Caco-2 (cell line): Measurements from ENCODE around the gene KISS1. TPM values are rescaled to one million over a fixed set of nuclear protein-coding genes. Genes with fewer than 3 reads are reported as not detected.

Experiments
- BruUV-seq: library from RNA; stranded (reverse); fragments of 400-500 nt; replicated peaks from 2 replicates; lab custom pipeline; 2021; lab: Mats Ljungman, UMichigan
- CTCF ChIA-PET: fragments of 300-600 bp; sonication (Branson Sonifier 250); formaldehyde crosslinking; loops from one replicate; lab custom pipeline; 2022; ENCODE audit warnings: antibody characterized with exemption; lab: Charles Lee
- POLR2A ChIA-PET: fragments of 300-600 bp; sonication (Branson Sonifier 250); formaldehyde crosslinking; loops from one replicate; lab custom pipeline; 2022; ENCODE audit warnings: antibody characterized with exemption; lab: Charles Lee
- DNase-seq, 2 experiments: peaks; one replicate each; pipeline versions ENCODE4 v3.0.0 to v3.0.0-alpha.2; 2020 to 2022
- H3K27me3 ChIP-seq: replicated peaks from 2 replicates; pipeline ENCODE4 v1.6.0; 2011; ENCODE audit warnings: low read length; ENCODE audit not compliant: control insufficient read depth, insufficient read depth
- H3K36me3 ChIP-seq: 2 replicates; pipeline ENCODE4 v1.5.1; 2011; ENCODE audit warnings: low read length; ENCODE audit not compliant: control insufficient read depth, insufficient read depth
- H3K4me1 ChIP-seq: fragments of 250-450 bp; sonication (Bioruptor Pico); 2 replicates; pipeline ENCODE4 v1.5.1; 2020; ENCODE audit warnings: mild to moderate bottlenecking
- H3K4me3 ChIP-seq: 2 replicates; pipeline ENCODE4 v1.5.1; 2011; ENCODE audit warnings: low read depth, mild to moderate bottlenecking, control low read depth, low read length
- H3K9me3 ChIP-seq: fragments of 250-450 bp; sonication (Bioruptor Pico); 2 replicates; pipeline ENCODE4 v1.5.1; 2020; ENCODE audit warnings: mild to moderate bottlenecking, moderate library complexity
- H3K27ac Mint-ChIP-seq: one replicate; pipeline ENCODE4 v1.8.0; 2022; ENCODE audit warnings: mixed read lengths; ENCODE audit not compliant: unreplicated experiment
- H3K27me3 Mint-ChIP-seq: one replicate; pipeline ENCODE4 v1.8.0; 2022; ENCODE audit warnings: mixed read lengths; ENCODE audit not compliant: insufficient read depth, unreplicated experiment
- H3K36me3 Mint-ChIP-seq: one replicate; pipeline ENCODE4 v1.8.0; 2022; ENCODE audit warnings: mild to moderate bottlenecking, mixed read lengths; ENCODE audit not compliant: insufficient read depth, unreplicated experiment
- H3K4me1 Mint-ChIP-seq: one replicate; pipeline ENCODE4 v1.8.0; 2022; ENCODE audit warnings: low read depth, mixed read lengths; ENCODE audit not compliant: unreplicated experiment
- H3K4me3 Mint-ChIP-seq: one replicate; pipeline ENCODE4 v1.8.0; 2022; ENCODE audit warnings: mild to moderate bottlenecking, moderate library complexity, mixed read lengths; ENCODE audit not compliant: unreplicated experiment
- H3K9me3 Mint-ChIP-seq: one replicate; pipeline ENCODE4 v1.8.0; 2022; ENCODE audit warnings: mixed read lengths; ENCODE audit not compliant: unreplicated experiment
- intact Hi-C: fragments of 100-400 bp; cut with micrococcal nuclease; formaldehyde crosslinking; loops from one replicate; pipeline ENCODE4 v1.10.0; 2022; ENCODE audit not compliant: unreplicated experiment
- total RNA-seq: library from RNA; stranded (reverse); gene quantifications from 2 replicates; pipeline ENCODE4 v1.2.3, GENCODE V29; 2022
- TF ChIP-seq, protein P1 (sequence below), 2 experiments: fragments of 200-600 bp in 1 of 2; IDR thresholded peaks; 1 replicate in 1 of 2; 2 replicates in 1 of 2; pipeline versions ENCODE4 v1.5.1 to v1.8.0; 2011 to 2022; ENCODE audit warnings: antibody characterized with exemption in 1 of 2, control low read depth in 1 of 2, inconsistent platforms in 1 of 2, low read depth in 1 of 2, low read length in 1 of 2, mild to moderate bottlenecking in 1 of 2, moderate library complexity in 1 of 2; ENCODE audit not compliant: insufficient read depth in 1 of 2, severe bottlenecking in 1 of 2, unreplicated experiment in 1 of 2

The KISS1 gene
- total RNA-seq, 1 experiment from 2014 or later = 3.3 TPM

DNA sequence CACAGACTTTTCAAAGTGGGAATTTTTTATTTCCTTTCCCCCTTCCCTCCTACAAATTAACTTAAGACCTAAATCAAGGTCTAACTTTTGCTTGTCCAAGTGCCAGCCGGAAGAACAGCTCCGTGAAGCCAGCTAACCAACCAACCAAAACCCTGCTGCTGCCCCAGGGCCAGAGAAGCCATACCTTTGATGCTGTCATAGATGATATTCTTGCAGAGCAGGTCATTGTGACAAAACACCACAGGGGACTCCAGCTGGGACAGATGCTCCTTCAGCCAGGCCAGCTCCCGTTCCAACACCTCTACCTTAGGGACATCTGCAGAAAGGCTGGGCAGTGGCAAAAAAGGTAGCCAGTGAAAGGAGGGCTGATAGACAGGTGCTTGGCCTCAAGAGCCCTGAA is 55.2 kb downstream of the KISS1 start:
- H3K27me3 ChIP-seq = no peaks in the 10 kb centered on the region
- no peak overlapping the region for H3K4me3 ChIP-seq
- no peaks in the 10 kb centered on the region for H3K9me3 Mint-ChIP-seq
- H3K4me1 ChIP-seq = peaks cover 41% of the 10 kb centered on the region
- no peaks in the 10 kb centered on the region for H3K27me3 Mint-ChIP-seq
- ChIA-PET POLR2A (interaction anchor here (0.5 kb wide), 1 partner anchor 11 kb away, joined by 3 read pairs; the partner anchor contains the start of gene ETNK2), CTCF (interaction anchor here (1.2 to 1.7 kb wide), 2 partner anchors 12 to 22 kb away, joined by 3 to 9 read pairs; no protein-coding TSS in a partner anchor)
- DNase-seq = no peak
- H3K27ac Mint-ChIP-seq = no peak overlapping the region
- H3K36me3 Mint-ChIP-seq = no peaks in the 10 kb centered on the region
- H3K4me1 Mint-ChIP-seq = peaks cover 29% of the 10 kb centered on the region
- no peak overlapping the region for H3K4me3 Mint-ChIP-seq
- H3K36me3 ChIP-seq = no peaks in the 10 kb centered on the region
- no TSS peak for BruUV-seq
- intact Hi-C loops = no loop called here
- TF ChIP-seq, protein P1, sequence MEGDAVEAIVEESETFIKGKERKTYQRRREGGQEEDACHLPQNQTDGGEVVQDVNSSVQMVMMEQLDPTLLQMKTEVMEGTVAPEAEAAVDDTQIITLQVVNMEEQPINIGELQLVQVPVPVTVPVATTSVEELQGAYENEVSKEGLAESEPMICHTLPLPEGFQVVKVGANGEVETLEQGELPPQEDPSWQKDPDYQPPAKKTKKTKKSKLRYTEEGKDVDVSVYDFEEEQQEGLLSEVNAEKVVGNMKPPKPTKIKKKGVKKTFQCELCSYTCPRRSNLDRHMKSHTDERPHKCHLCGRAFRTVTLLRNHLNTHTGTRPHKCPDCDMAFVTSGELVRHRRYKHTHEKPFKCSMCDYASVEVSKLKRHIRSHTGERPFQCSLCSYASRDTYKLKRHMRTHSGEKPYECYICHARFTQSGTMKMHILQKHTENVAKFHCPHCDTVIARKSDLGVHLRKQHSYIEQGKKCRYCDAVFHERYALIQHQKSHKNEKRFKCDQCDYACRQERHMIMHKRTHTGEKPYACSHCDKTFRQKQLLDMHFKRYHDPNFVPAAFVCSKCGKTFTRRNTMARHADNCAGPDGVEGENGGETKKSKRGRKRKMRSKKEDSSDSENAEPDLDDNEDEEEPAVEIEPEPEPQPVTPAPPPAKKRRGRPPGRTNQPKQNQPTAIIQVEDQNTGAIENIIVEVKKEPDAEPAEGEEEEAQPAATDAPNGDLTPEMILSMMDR (IDR thresholded peaks at IDR 0.05; ENCODE audit: insufficient read depth in 1 of 2, low read depth in 1 of 2, low read length in 1 of 2, severe bottlenecking in 1 of 2, unreplicated experiment in 1 of 2) = no peak
- H3K9me3 ChIP-seq = no peaks in the 10 kb centered on the region

Other genes with a start within 250 kb of the KISS1 start
- gene SOX13, start 123.4 kb downstream of the KISS1 start, total RNA-seq = 31.5 and 34.5 TPM in 2 replicates
- gene ETNK2, start 44.4 kb downstream of the KISS1 start, total RNA-seq = 16.2 and 21.9 TPM in 2 replicates
- not detected in 2 replicates for gene REN, start 30.2 kb downstream of the KISS1 start, total RNA-seq
- 20.4 and 25.9 TPM in 2 replicates for gene GOLT1A, start 17.5 kb upstream of the KISS1 start, total RNA-seq
- 18.8 and 21.8 TPM in 2 replicates for gene PLEKHA6, start 163.4 kb upstream of the KISS1 start, total RNA-seq
- gene PPP1R15B, start 215.3 kb upstream of the KISS1 start, total RNA-seq = 46.3 and 48.4 TPM in 2 replicates